DOHH2 (cell line): Measurements from ENCODE around the gene RAD54L.

Source experiments
- H3F3A ChIP-seq: fragments of 200-600 bp; sonication (generic), shearing (Covaris generic); 2 replicates; pipeline ENCODE4 v1.6.0; 2016; ENCODE audit warnings: antibody characterized with exemption, mild to moderate bottlenecking; ENCODE audit not compliant: control insufficient read depth, insufficient read depth
- H3K27ac ChIP-seq: fragments of 200-600 bp; sonication (generic); 2 replicates; pipeline ENCODE4 v1.5.1; 2014; ENCODE audit warnings: low read depth, mild to moderate bottlenecking, low read length, moderate library complexity
- H3K27me3 ChIP-seq: fragments of 200-600 bp; sonication (generic); 2 replicates; pipeline ENCODE4 v1.6.1; 2014; ENCODE audit warnings: mild to moderate bottlenecking, low read length, mixed read lengths; ENCODE audit not compliant: control insufficient read depth
- H3K36me3 ChIP-seq: fragments of 200-600 bp; sonication (generic); 2 replicates; pipeline ENCODE4 v1.6.1; 2014; ENCODE audit warnings: mild to moderate bottlenecking, low read length, moderate library complexity, mixed read lengths; ENCODE audit not compliant: control insufficient read depth
- H3K4me1 ChIP-seq: fragments of 200-600 bp; sonication (generic); 2 replicates; pipeline ENCODE4 v1.6.1; 2014; ENCODE audit warnings: mild to moderate bottlenecking, low read length, mixed read lengths; ENCODE audit not compliant: control insufficient read depth
- H3K4me2 ChIP-seq: fragments of 200-600 bp; sonication (generic); 2 replicates; pipeline ENCODE4 v1.6.0; 2014; ENCODE audit warnings: mild to moderate bottlenecking, low read length, moderate library complexity
- H3K4me3 ChIP-seq: fragments of 200-600 bp; sonication (generic); 2 replicates; pipeline ENCODE4 v1.5.1; 2014; ENCODE audit warnings: mild to moderate bottlenecking, low read length, mixed read lengths
- H3K79me2 ChIP-seq: fragments of 200-600 bp; sonication (generic); 2 replicates; pipeline ENCODE4 v1.6.1; 2014; ENCODE audit warnings: mild to moderate bottlenecking, low read length, mixed read lengths; ENCODE audit not compliant: control insufficient read depth
- H3K9me2 ChIP-seq: fragments of 200-600 bp; sonication (generic); replicated peaks from 2 replicates; pipeline ENCODE4 v1.6.1; 2014; ENCODE audit warnings: mild to moderate bottlenecking, low read length, mixed read lengths; ENCODE audit not compliant: control insufficient read depth
- H3K9me3 ChIP-seq: fragments of 200-600 bp; sonication (generic); 2 replicates; pipeline ENCODE4 v1.6.1; 2014; ENCODE audit warnings: antibody characterized with exemption, low read length, mixed read lengths; ENCODE audit not compliant: control insufficient read depth, insufficient read depth
- H4K20me1 ChIP-seq: fragments of 200-600 bp; sonication (generic); 2 replicates; pipeline ENCODE4 v1.6.0; 2014; ENCODE audit warnings: low read depth, mild to moderate bottlenecking, antibody characterized with exemption, low read length, moderate library complexity; ENCODE audit not compliant: control insufficient read depth, insufficient read depth
- CTCF ChIP-seq: fragments of 200-600 bp; sonication (generic); IDR thresholded peaks from one replicate; pipeline ENCODE4 v1.5.1; 2014; ENCODE audit warnings: antibody characterized with exemption, mild to moderate bottlenecking, low read depth, low read length; ENCODE audit not compliant: poor library complexity, severe bottlenecking
- EZH2phosphoT487 ChIP-seq: fragments of 200-600 bp; sonication (generic); IDR thresholded peaks from 2 replicates; pipeline ENCODE4 v1.6.1; 2017; ENCODE audit warnings: borderline replicate concordance, mild to moderate bottlenecking, antibody characterized with exemption, low read length, moderate library complexity, mixed read lengths

RAD54L gene

GRCh38 chr1:46278807-46279206 lies 31.2 kb downstream of the RAD54L start:
- Histone ChIP-seq H3K36me3 (peaks cover 90% of the 10 kb centered on the region), H3K9me2 (no peaks in the 10 kb centered on the region), H4K20me1 (no peaks in the 10 kb centered on the region), H3K9me3 (no peaks in the 10 kb centered on the region), H3K27ac (no peak overlapping the region), H3K4me2 (no peak overlapping the region), H3K4me3 (no peak overlapping the region), H3F3A (peaks cover 3% of the 10 kb centered on the region; the same call in 1 of the 2 replicates), H3K27me3 (no peaks in the 10 kb centered on the region), H3K79me2 (no peaks in the 10 kb centered on the region), H3K4me1 (no peaks in the 10 kb centered on the region)
- no peak for TF ChIP-seq EZH2phosphoT487
- no peak for TF ChIP-seq CTCF

DNA sequence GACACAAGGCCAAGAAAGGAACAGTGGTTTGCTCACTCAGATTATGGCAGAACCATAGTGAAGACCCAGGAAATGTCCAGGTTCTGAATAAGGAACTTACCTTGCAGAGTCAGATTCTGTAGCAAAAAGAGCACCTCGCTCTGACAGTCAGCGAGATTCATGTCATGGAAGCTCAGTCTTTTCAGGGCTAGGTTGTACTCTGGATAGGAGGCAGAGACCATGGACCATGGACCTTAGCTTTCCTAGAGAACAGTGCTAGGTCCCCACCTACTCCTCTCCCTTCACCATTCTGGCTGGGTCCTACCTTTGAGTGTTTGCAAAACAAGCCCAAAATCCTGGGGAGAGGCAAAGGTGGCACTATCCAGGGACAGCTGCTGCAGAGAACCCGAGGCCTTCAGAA lies 32.5 kb downstream of the RAD54L start:
- no peak overlapping the region for H3K4me2 ChIP-seq
- peaks cover 10% of the 10 kb centered on the region for H3K4me1 ChIP-seq
- peaks cover 90% of the 10 kb centered on the region for H3K36me3 ChIP-seq
- H3K27ac ChIP-seq, result no peak overlapping the region
- H3K4me3 ChIP-seq, result no peak overlapping the region
- peaks cover 9% of the 10 kb centered on the region for H3F3A ChIP-seq
- H4K20me1 ChIP-seq, result no peaks in the 10 kb centered on the region
- no peak for TF ChIP-seq EZH2phosphoT487
- TF ChIP-seq CTCF, result no peak
- no peaks in the 10 kb centered on the region for H3K9me3 ChIP-seq
- no peaks in the 10 kb centered on the region for H3K27me3 ChIP-seq
- no peaks in the 10 kb centered on the region for H3K79me2 ChIP-seq
- no peaks in the 10 kb centered on the region for H3K9me2 ChIP-seq

DNA sequence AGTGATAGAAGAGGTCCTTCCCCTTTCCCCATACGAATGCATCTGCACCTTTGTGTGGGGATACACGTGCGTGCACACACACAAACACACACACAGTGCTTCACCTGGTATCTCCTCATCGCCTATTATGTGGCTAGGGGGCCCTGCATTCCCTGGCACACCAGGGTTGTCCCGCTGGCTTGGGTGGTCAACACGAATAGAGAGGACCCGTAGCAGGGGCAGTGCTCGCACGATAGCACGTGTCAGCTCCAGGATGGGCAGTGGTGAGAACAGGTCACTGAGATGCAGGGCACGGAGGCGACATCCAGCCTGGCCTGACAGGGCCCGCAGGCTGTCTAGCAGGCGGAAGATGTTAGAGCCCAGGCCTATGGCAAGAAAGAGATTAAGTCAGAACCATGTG lies 33.5 kb downstream of the RAD54L start:
- Histone ChIP-seq H3K27ac (no peak overlapping the region), H3K79me2 (no peaks in the 10 kb centered on the region), H3K36me3 (peaks cover 90% of the 10 kb centered on the region), H3K27me3 (no peaks in the 10 kb centered on the region), H3K9me3 (no peaks in the 10 kb centered on the region), H3F3A (peaks cover 9% of the 10 kb centered on the region), H3K4me1 (peaks cover 12% of the 10 kb centered on the region), H3K9me2 (no peaks in the 10 kb centered on the region), H4K20me1 (no peaks in the 10 kb centered on the region), H3K4me3 (no peak overlapping the region), H3K4me2 (no peak overlapping the region)
- no peak for TF ChIP-seq EZH2phosphoT487

DNA sequence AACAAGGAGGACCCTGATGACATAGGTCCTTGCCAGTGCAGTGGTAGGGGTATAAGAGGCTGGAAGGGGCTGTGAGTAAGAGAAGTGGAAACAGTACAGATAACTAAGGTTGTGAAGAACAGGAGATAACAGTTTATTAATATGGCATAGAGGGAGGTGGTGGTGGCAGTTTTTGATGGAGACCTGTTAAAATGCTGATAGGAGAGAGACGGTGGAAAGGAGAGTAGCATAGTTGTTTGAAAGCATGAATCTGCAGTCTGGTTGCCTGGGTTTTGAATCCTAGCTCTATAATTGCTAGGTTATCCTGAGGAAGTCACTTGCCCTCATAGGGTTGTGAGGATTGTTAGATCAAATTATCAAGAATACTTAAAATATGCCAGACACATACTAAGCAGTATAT lies 36.5 kb downstream of the RAD54L start:
- Histone ChIP-seq H3F3A (peaks cover 9% of the 10 kb centered on the region), H3K9me3 (no peaks in the 10 kb centered on the region), H3K79me2 (no peaks in the 10 kb centered on the region), H3K27ac (no peak overlapping the region), H3K36me3 (peaks cover 83% of the 10 kb centered on the region), H3K4me2 (no peak overlapping the region), H3K9me2 (no peaks in the 10 kb centered on the region), H3K4me1 (peaks cover 12% of the 10 kb centered on the region), H3K4me3 (no peak overlapping the region), H3K27me3 (no peaks in the 10 kb centered on the region), H4K20me1 (no peaks in the 10 kb centered on the region)
- no peak for TF ChIP-seq CTCF
- no peak for TF ChIP-seq EZH2phosphoT487
